AG04450 (cell line): ENCODE data around the gene HSH2D. TPM values are rescaled to one million over a fixed set of nuclear protein-coding genes. Genes with fewer than 3 reads are reported as not detected.

Experiments
- CTCF ChIA-PET: fragments of 300-600, 350-600 bp; formaldehyde crosslinking; extraction: SDS; loops from one replicate; lab custom pipeline; 2022; ENCODE audit warnings: antibody characterized with exemption, inconsistent platforms; lab: Charles Lee
- POLR2A ChIA-PET: fragments of 350-600 bp; formaldehyde crosslinking; extraction: SDS; loops from one replicate; lab custom pipeline; 2021; ENCODE audit warnings: antibody characterized with exemption, inconsistent platforms; lab: Yijun Ruan, JAX
- DNase-seq: peaks from one replicate; pipeline ENCODE4 v3.0.0-alpha.2; 2011; ENCODE audit warnings: low read depth, low spot score
- H3K27ac ChIP-seq: one replicate; pipeline ENCODE4 v1.5.1; 2012; ENCODE audit warnings: low read depth, low read length, control low read depth
- H3K27me3 ChIP-seq: one replicate; pipeline ENCODE4 v1.6.0; 2012; ENCODE audit warnings: low read length; ENCODE audit not compliant: control insufficient read depth, insufficient read depth
- H3K4me3 ChIP-seq: 2 replicates; pipeline ENCODE4 v1.5.1; 2011; ENCODE audit warnings: mild to moderate bottlenecking, low read depth, low read length, control low read depth
- H3K9me3 ChIP-seq: 2 replicates; pipeline ENCODE4 v1.5.1; 2012; ENCODE audit warnings: low read length; ENCODE audit not compliant: control insufficient read depth, insufficient read depth
- polyA plus RNA-seq: library from polyadenylated mRNA; depleted of rRNA; stranded (reverse); fragments of >200 nt; gene quantifications from 2 replicates; pipeline ENCODE4 v1.2.3, GENCODE V29; 2011
- TF ChIP-seq, protein P1 (sequence below): IDR thresholded peaks from 2 replicates; pipeline ENCODE4 v1.5.1; 2011; ENCODE audit warnings: low read depth, low read length, control low read depth, inconsistent platforms

Gene HSH2D
- polyA plus RNA-seq, 1 experiment = not detected

DNA sequence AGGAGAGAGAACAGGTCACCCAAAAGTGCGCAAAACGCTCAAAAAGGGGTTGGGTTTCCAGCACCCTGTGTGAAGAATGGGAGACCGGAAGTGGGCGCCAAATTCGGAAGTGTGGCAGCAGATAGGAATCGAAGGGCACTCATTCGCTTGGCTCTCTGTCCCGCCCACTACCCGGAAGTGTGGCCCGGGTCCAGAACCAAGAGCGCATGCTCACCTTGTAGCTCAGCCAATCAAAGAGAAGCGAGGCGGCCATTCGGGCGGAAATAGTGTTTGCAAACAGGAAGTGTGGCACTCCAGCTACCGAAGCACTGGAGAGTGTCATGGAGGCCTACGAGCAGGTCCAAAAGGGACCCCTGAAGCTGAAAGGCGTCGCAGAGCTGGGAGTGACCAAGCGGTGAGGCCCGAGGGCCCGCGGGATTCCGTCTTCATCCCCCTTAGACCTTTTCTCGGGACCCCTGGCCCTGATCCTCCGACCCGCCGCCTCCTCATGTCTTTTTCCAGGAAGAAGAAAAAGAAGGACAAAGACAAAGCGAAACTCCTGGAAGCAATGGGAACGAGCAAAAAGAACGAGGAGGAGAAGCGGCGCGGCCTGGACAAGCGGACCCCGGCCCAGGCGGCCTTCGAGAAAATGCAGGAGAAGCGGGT, 41.8 kb downstream of the HSH2D start, which contains the start of gene FAM32A:
Gene FAM32A, plus strand, starts transcription at position 288 of the 645 bp plus-strand sequence. Its CDS starts 33 bp downstream, at position 321.
- no peaks in the 10 kb centered on the region for H3K27me3 ChIP-seq
- H3K27ac ChIP-seq = peak within 1 kb of the TSS; percentile 57
- CTCF ChIA-PET = interaction anchor here (0.7 to 3.6 kb wide), 8 partner anchors 11 to 202 kb away, joined by 3 to 41 read pairs (median 4); partner anchors contain the start of genes AP1M1 and RAB8A
- TF ChIP-seq, protein P1, sequence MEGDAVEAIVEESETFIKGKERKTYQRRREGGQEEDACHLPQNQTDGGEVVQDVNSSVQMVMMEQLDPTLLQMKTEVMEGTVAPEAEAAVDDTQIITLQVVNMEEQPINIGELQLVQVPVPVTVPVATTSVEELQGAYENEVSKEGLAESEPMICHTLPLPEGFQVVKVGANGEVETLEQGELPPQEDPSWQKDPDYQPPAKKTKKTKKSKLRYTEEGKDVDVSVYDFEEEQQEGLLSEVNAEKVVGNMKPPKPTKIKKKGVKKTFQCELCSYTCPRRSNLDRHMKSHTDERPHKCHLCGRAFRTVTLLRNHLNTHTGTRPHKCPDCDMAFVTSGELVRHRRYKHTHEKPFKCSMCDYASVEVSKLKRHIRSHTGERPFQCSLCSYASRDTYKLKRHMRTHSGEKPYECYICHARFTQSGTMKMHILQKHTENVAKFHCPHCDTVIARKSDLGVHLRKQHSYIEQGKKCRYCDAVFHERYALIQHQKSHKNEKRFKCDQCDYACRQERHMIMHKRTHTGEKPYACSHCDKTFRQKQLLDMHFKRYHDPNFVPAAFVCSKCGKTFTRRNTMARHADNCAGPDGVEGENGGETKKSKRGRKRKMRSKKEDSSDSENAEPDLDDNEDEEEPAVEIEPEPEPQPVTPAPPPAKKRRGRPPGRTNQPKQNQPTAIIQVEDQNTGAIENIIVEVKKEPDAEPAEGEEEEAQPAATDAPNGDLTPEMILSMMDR = no peak
- no peaks in the 10 kb centered on the region for H3K9me3 ChIP-seq
- peak; percentile 98 for DNase-seq
- POLR2A ChIA-PET = interaction anchor here (0.5 to 1.8 kb wide), 10 partner anchors 12 to 1346 kb away, joined by 3 to 11 read pairs (median 4); partner anchors contain the start of genes AP1M1 and RAB8A
- peak within 1 kb of the TSS; percentile 94 for H3K4me3 ChIP-seq

DNA sequence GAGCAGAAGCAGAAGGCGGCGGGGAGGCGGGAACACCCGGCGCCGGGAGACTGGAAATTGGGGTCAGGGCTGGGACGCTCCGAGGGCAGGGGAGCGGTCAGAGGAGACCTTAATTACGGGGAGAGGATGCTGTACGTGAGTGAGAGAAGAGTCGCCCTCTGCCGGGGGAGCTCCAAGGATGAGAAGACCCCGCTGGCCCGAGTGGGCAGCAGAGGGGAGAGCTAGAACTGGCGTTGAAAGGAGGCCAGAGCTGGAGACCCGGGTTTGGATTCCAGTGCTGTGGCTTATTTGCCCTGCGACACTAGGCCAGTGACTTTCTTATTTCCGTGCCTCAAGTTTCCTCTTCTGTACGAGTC, 42.3 kb downstream of the HSH2D start:
- DNase-seq = no peak
- Histone ChIP-seq H3K27me3 (no peaks in the 10 kb centered on the region), H3K27ac (peak overlapping the region; percentile 57), H3K4me3 (peak overlapping the region; percentile 94), H3K9me3 (no peaks in the 10 kb centered on the region)
- POLR2A ChIA-PET = interaction anchor here (0.9 to 1.6 kb wide), 6 partner anchors 12 to 119 kb away, joined by 3 to 11 read pairs (median 4); partner anchors contain the start of genes AP1M1 and RAB8A
- CTCF ChIA-PET = interaction anchor here (0.6 to 3.6 kb wide), 11 partner anchors 10 to 201 kb away, joined by 3 to 41 read pairs (median 4); partner anchors contain the start of genes AP1M1 and RAB8A
- TF ChIP-seq, protein P1 = peak; percentile 59

DNA sequence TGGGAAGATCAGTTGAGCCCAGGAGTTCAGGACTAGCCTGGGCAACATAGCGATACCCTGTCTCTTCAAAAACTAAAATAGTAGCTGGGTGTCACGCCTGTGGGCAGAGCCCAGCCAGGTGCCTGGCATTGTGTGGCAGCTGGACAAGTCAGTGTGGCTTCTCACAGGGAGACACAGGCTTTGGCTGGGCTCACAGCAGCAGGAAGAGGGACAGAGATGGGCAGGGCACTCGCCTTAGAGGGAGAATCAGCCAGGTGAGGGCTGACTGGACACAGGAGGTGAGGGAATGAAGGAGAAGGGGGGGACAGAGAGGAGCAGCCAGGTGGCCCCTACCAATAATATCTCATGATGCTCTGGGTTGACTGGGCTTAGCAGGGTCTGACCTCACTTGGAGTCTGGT, 45.0 kb downstream of the HSH2D start:
- no peak for DNase-seq
- TF ChIP-seq, protein P1 = no peak
- H3K9me3 ChIP-seq = no peaks in the 10 kb centered on the region
- ChIA-PET CTCF (interaction anchor here (2.3 kb wide), 1 partner anchor 147 kb away, joined by 7 read pairs; no protein-coding TSS in a partner anchor), POLR2A (interaction anchor here (0.6 kb wide), 2 partner anchors 91 to 123 kb away, joined by 3 to 9 read pairs; no protein-coding TSS in a partner anchor)
- no peak overlapping the region for H3K27ac ChIP-seq
- H3K27me3 ChIP-seq = no peaks in the 10 kb centered on the region
- no peak overlapping the region for H3K4me3 ChIP-seq

DNA sequence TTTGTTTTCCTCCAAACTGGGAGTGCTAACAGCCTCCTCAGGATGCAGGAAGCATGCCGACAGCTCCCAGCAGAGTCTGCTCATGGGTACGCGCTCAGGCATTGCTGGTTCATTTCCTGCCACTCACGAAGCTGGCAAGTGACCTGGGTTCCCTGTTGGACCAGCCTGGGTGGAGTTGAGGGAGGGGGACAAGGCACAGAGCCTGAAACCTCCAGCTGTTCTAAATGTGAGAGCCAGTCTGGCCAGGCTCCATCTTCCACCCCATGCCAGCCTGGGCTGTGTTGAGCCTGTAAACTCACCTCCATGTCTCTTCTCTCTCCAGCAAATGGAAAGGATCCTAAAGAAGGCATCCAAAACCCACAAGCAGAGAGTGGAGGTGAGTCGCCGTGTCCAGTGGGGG, 46.7 kb downstream of the HSH2D start:
- H3K27ac ChIP-seq = no peak overlapping the region
- no peak for DNase-seq
- H3K9me3 ChIP-seq = no peaks in the 10 kb centered on the region
- no peaks in the 10 kb centered on the region for H3K27me3 ChIP-seq
- ChIA-PET POLR2A (interaction anchor here (0.7 kb wide), 1 partner anchor 120 kb away, joined by 10 read pairs; no protein-coding TSS in a partner anchor), CTCF (interaction anchor here (0.5 kb wide), 1 partner anchor 93 kb away, joined by 6 read pairs; no protein-coding TSS in a partner anchor)
- TF ChIP-seq, protein P1 = no peak
- H3K4me3 ChIP-seq = no peak overlapping the region
